Activated T-helper 17 cell treated with anti-CD3 and anti-CD28 coated beads, Interleukin-2, amount 50 U/mL, for 72 hours (primary cell): ENCODE measurements around the gene ATP2A1. TPM values are rescaled to one million over a fixed set of nuclear protein-coding genes. Genes with fewer than 3 reads are reported as not detected.
"Not testable (repeated sequence)": the region's sequence is repeated elsewhere in the genome, so short reads cannot be mapped to it uniquely, and the experiment has no call there.

Experiments
- ATAC-seq: fragments of 150-1000 bp; cut with Tn5 transposase; replicated peaks from 2 replicates; pipeline ENCODE4 v1.10.0; 2021; ENCODE audit warnings: mild to moderate bottlenecking, moderate library complexity
- H3K27ac Mint-ChIP-seq: one replicate; pipeline ENCODE4 v1.8.0; 2022; ENCODE audit warnings: mixed read lengths
- H3K27me3 Mint-ChIP-seq: one replicate; pipeline ENCODE4 v1.8.0; 2022; ENCODE audit warnings: mixed read lengths
- H3K36me3 Mint-ChIP-seq: one replicate; pipeline ENCODE4 v1.8.0; 2022; ENCODE audit warnings: low read depth, mild to moderate bottlenecking, mixed read lengths
- H3K4me1 Mint-ChIP-seq: one replicate; pipeline ENCODE4 v1.8.0; 2022; ENCODE audit warnings: mixed read lengths
- H3K4me3 Mint-ChIP-seq: one replicate; pipeline ENCODE4 v1.8.0; 2022; ENCODE audit warnings: mild to moderate bottlenecking, mixed read lengths
- H3K9me3 Mint-ChIP-seq: one replicate; pipeline ENCODE4 v1.8.0; 2022; ENCODE audit warnings: mixed read lengths
- total RNA-seq, 2 donors: library from RNA; stranded (reverse); gene quantifications; one replicate each; pipeline ENCODE4 v1.2.3, GENCODE V29; 2022

ATP2A1 gene
- total RNA-seq, 2 donors from 2014 or later = 2.2 to 3.1 TPM

DNA sequence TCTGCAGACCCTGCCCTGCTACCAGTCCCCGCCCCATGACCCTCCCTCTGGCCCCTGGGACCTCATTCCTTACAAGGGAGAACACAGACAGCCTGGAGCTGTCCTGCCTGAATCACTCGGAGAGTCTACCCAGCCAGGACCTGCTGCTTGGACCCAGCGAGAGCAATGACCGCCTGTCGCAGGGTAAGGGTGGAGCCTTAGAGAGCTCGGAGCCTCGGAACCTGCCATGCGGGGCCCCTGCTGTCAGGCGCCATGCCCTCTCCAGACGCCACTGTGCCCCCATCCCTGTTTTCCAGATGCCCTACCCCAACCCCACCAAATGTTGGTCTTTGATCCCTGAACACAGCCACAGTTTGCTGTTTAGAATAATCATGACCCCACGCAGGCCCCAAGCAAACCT is 9.1 kb upstream of the ATP2A1 start:
- no peak for ATAC-seq

DNA sequence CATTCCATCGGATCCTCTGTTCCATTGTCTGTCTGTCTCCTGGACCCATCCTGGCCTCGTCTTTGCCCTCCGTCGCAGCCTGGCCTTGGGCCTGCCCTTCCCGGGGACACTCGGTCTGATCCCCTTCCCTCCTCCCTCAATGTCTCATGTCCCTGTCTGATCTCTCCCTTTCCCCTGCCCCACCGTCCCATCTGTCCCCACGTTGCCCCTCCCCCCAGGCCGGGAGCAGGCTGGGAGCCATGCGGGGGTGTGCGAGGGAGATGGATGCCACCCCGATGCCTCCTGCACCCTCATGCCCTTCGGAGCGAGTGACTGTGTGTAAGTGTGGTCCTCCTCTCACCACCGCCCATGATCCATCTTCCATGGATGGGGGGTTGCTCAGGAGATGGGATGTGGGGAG is 5.3 kb upstream of the ATP2A1 start:
- Mint-ChIP-seq H3K4me1 (peaks cover 4% of the 10 kb centered on the region), H3K27me3 (no peaks in the 10 kb centered on the region), H3K27ac (no peak overlapping the region), H3K36me3 (peaks cover 44% of the 10 kb centered on the region), H3K9me3 (no peaks in the 10 kb centered on the region), H3K4me3 (no peak overlapping the region)
- ATAC-seq = no peak

More for the DNA sequence above, 9.1 kb upstream of the ATP2A1 start:
- H3K9me3 Mint-ChIP-seq = no peaks in the 10 kb centered on the region
- no peak overlapping the region for H3K27ac Mint-ChIP-seq
- H3K27me3 Mint-ChIP-seq = no peaks in the 10 kb centered on the region
- H3K4me1 Mint-ChIP-seq = peaks cover 9% of the 10 kb centered on the region
- no peak overlapping the region for H3K4me3 Mint-ChIP-seq
- H3K36me3 Mint-ChIP-seq = peaks cover 65% of the 10 kb centered on the region

DNA sequence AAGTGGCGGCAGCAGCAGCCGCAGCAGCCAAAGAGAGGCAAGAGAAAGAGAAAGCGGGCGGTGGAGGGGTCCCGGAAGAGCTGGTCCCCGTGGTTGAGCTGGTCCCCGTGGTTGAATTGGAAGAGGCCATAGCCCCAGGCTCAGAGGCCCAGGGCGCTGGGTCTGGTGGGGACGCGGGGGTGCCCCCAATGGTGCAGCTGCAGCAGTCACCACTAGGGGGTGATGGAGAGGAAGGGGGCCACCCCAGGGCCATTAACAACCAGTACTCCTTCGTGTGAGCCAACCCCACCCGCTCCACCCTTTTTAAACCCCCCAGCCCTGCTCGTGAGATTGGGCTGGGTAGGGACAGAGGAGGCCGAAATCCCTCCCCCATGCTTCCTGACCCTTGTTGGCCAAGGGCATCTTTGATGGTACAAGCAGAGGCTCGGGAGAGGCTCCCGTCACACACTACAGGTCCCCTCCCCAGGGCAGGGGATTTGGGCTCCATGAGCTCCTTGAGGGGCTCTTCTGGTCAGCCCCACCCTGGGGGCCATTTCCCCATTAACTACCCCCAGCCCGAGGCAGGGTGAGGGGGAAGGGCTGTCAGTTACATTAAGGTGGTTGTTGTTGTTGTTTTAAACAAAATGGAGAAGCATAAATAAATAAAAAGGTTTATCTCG is 4.6 kb upstream of the ATP2A1 start:
- no peaks in the 10 kb centered on the region for H3K9me3 Mint-ChIP-seq
- H3K4me3 Mint-ChIP-seq = no peak overlapping the region
- H3K27me3 Mint-ChIP-seq = no peaks in the 10 kb centered on the region
- peaks cover 4% of the 10 kb centered on the region for H3K4me1 Mint-ChIP-seq
- no peak overlapping the region for H3K27ac Mint-ChIP-seq
- ATAC-seq = peak; percentile 75
- H3K36me3 Mint-ChIP-seq = peaks cover 41% of the 10 kb centered on the region

DNA sequence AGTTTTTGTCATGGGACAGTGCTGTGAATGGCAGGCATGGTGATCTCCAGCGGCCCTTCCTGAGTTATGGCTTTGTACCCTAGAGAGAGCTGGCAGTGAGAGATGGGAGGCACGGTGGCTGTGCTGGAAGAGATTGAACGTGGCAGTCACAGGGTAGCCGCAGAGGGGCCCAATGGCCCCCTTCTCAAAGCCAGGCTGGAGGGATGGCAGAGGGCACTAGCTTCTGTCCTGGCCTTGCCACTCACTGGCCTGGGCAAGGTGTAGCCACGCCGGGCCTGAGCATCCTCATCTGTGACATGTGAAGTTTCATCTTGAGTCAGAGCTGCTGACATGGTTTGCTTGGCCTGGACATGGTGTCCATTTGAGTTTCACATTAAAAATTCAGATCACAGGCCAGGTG is 3.9 kb upstream of the ATP2A1 start:
- ATAC-seq = no peak
- peaks cover 4% of the 10 kb centered on the region for H3K4me1 Mint-ChIP-seq
- H3K9me3 Mint-ChIP-seq = no peaks in the 10 kb centered on the region
- H3K36me3 Mint-ChIP-seq = peaks cover 33% of the 10 kb centered on the region
- H3K27me3 Mint-ChIP-seq = no peaks in the 10 kb centered on the region
- no peak overlapping the region for H3K27ac Mint-ChIP-seq
- no peak overlapping the region for H3K4me3 Mint-ChIP-seq

DNA sequence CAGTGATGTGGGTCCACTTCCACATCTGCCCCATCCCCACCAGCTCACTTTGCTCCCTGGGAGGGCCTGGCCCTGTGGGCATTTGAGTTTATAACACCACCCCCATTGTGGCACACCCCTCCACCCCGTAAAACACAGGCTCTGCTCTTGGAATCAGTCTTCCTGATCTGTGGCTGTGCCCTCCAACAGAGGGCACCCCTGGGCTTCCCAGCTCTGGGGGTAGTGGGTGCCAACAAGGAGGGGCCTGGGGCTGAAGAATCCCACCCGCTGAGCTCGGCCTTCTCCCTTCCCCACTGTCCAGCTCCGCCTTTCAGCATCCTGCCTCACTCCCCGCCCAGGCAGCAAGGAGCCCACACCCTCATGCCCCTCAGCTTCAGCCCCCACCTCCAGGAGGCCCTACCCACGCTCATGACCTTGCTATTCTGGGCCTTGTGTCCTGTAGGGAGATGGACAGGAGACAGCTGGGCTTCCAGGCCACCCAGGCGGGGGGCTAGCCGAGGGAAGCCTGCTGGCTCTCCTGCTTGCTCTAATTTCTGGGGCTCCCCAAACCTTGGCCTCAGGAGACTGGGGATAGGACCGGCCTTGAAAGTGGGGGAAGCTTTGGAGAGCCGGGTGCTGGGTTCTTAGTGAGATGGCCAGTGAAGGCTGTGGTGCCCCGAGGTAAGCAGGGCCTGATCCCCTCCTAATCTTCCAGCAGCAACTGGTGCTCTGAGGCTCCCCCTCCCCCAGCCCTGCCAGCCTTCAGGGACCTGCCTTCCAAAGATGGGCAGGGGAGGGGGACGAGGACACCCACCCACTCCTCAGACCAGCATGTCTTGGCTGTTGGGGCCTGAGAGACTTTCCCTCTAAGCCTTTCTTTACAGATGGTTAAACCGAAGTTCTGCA is 2.9 kb upstream of the ATP2A1 start:
- Mint-ChIP-seq H3K4me3 (no peak overlapping the region), H3K27me3 (no peaks in the 10 kb centered on the region), H3K9me3 (no peaks in the 10 kb centered on the region), H3K4me1 (peaks cover under 1% of the 10 kb centered on the region), H3K36me3 (peaks cover 24% of the 10 kb centered on the region), H3K27ac (no peak overlapping the region)
- ATAC-seq = no peak

DNA sequence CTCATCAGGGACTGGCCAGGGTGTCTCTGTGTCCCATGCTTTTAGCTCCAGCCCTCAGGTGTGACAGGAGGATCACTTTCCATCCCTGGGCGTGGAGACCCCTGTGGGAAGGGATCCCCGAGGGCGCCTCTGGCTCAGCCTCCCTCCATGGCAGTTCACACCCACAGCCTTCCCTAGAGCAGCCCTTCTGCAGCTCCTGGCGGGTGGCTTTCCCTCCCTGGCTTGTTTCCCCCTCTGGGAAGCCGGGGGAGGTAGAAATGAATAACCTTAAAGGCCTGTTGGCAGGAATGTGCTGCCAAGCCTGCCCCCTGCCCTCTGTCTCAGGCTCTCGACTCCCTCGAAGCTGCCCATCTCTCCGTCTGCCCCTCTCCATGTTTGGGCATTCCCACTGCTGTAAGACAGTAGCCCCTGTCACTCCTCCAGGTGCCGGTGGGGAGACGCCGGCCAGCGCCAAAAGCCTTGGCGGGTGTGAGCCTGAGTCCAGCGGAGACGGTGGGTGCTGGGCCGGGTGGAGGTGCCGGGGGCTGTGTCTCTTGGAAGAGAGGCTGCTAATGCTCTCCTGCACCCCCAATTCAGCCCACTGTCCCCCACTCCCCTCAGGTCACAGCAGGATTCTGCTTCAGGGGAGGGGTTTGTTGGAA is 2.1 kb upstream of the ATP2A1 start:
- peaks cover 4% of the 10 kb centered on the region for H3K27me3 Mint-ChIP-seq
- H3K9me3 Mint-ChIP-seq = no peaks in the 10 kb centered on the region
- no peak overlapping the region for H3K27ac Mint-ChIP-seq
- peaks cover 16% of the 10 kb centered on the region for H3K36me3 Mint-ChIP-seq
- no peaks in the 10 kb centered on the region for H3K4me1 Mint-ChIP-seq
- no peak for ATAC-seq
- no peak overlapping the region for H3K4me3 Mint-ChIP-seq

DNA sequence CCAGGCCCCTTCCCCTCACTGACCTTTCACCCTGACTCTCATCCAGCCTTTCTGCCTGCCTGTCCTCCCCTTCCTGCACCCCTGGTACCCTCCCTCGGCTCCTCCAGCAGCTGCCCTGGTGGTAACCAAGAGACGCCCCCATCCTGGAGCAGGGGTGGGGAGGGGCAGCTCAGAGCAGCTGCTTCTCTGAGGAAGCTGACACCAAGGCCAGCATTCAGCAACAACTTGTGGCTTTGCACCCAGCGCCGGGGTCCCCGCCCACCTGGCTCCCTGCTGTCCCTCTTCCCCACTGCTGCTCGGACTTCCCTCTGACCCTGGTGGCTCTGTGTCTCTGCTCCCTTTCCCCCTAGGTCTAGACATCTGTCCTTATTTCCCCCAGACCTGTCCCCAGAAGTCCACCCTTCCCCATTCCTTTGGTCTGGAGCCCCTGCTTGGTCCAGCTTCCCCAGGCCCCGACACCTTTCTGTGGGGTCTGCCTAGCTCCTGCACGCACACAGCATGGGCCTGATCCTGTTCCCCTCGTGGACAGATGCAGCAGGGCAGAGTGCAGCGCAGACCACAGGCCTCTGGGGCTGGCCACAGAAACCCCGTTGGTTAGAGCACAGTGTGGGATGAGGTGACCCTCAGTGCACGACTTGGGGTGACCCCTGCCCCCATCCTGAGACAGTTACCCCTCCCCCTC is 1.2 kb upstream of the ATP2A1 start:
- Mint-ChIP-seq H3K4me3 (no peak overlapping the region), H3K27ac (no peak overlapping the region), H3K36me3 (peaks cover 14% of the 10 kb centered on the region), H3K4me1 (no peaks in the 10 kb centered on the region), H3K27me3 (peaks cover 6% of the 10 kb centered on the region), H3K9me3 (no peaks in the 10 kb centered on the region)
- ATAC-seq = no peak

DNA sequence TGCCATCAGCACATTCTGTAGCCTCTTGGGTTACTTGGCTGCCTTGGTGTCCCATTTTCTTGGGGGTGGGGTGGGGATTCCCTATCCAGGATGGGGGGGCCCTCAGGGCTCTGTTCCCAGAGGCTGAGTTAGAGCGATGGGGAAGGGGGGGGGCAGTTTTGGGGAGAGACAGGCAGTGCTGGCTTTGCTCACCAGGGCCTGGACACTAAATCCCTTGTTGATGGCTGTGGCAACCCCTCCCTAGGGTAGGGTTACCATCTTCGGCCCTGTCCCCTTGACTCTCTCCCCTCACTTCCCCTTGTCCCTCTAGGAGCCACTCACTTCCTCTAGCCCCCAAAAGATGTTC is 660 bp upstream of the ATP2A1 start:
- peaks cover 6% of the 10 kb centered on the region for H3K27me3 Mint-ChIP-seq
- H3K4me3 Mint-ChIP-seq = no peak overlapping the region
- no peak overlapping the region for H3K27ac Mint-ChIP-seq

DNA sequence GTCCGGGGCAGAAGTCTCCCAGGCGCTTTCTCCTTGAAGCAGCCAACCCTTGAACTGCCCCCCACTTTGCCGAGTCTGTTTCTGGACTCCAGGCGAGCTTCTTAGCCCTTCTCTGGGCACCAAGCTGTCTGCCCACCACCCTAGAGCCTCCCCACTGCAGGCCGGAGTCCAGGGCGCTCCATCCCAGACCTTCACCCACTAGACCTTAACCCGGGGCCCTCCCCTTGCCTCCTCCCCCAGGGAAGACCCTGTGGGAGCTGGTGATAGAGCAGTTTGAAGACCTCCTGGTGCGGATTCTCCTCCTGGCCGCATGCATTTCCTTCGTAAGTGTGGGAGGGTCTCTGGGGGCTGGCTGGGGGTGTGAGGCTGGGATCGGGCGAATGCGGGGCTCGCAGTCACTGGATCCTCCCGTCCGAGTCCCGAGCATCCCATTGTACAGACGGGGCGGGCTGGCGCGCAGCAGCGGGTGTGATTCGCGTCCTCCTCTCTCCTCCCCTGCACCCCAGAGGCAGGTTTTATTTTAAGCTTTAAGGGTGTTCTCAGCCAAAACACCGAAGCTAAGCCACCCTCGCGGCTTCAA is 1.1 kb downstream of the ATP2A1 start:
- Mint-ChIP-seq H3K9me3 (no peaks in the 10 kb centered on the region), H3K27ac (peak overlapping the region; percentile 33), H3K4me3 (peak overlapping the region; percentile 83), H3K4me1 (no peaks in the 10 kb centered on the region), H3K36me3 (no peaks in the 10 kb centered on the region), H3K27me3 (peaks cover 11% of the 10 kb centered on the region)
- ATAC-seq = peak; percentile 61

More for the DNA sequence above, 660 bp upstream of the ATP2A1 start:
- H3K4me1 Mint-ChIP-seq = no peaks in the 10 kb centered on the region
- H3K36me3 Mint-ChIP-seq = peaks cover 11% of the 10 kb centered on the region
- H3K9me3 Mint-ChIP-seq = no peaks in the 10 kb centered on the region
- ATAC-seq = no peak

DNA sequence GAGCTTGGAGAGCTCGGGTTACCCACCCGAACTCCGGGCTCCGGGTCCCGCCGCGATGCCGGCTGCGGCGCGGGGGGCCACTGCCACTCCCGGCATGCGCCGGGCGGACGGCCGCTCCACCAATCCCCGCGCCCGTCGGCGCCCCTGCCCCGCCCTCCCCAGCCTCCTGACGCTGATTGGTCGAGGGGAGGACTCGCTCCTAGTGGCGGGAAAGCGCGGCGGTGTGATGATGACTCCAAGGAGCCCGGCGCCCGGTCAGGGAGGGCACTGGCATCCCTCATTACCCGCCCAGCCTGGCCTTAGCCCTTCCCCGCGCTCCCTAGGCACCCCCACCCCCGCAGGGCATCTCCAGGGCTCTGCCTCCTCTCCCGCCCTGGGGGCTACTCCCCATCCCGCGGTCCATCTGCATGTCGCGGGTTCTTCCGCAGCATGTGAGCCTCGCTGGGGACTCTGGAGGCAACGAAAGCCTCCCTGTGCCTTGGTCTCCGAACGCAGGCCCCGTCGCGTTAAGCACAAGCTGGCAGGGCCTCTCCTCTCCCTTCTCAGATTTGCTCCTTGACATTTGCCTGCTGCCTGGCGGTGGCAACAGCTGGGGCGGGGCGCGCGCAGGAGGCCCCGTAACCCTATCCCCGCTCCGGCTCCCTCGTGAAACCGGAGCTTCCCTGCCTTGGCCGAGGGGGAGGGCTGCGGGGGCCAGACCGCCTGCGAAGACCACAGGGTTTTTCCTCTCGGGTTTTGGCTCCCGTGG is 1.7 kb downstream of the ATP2A1 start:
- H3K9me3 Mint-ChIP-seq = no peaks in the 10 kb centered on the region
- no peaks in the 10 kb centered on the region for H3K36me3 Mint-ChIP-seq
- peak overlapping the region; percentile 83 for H3K4me3 Mint-ChIP-seq
- H3K27me3 Mint-ChIP-seq = peaks cover 11% of the 10 kb centered on the region
- H3K4me1 Mint-ChIP-seq = no peaks in the 10 kb centered on the region
- ATAC-seq = peak; percentile 99
- H3K27ac Mint-ChIP-seq = no peak overlapping the region

DNA sequence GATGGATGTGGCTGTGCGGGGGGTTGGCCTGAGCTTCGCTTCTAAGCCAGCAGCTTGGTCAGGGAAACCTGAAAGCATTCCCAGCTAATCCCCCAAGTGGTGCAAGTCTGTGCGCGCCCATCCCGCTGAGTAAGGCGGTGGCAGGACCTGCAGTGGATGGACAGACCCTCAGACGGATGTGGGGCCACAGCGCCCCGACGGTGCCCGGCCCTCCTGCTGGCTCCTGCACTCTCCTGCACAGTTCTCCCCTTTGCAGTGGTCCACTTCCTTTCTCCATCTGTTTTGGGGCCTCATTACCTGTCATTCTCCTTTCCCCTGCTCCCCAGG is 2.3 kb downstream of the ATP2A1 start:
- Mint-ChIP-seq H3K27me3 (peaks cover 11% of the 10 kb centered on the region), H3K36me3 (no peaks in the 10 kb centered on the region), H3K27ac (no peak overlapping the region), H3K4me1 (no peaks in the 10 kb centered on the region), H3K9me3 (no peaks in the 10 kb centered on the region), H3K4me3 (peak overlapping the region; percentile 83)
- ATAC-seq = no peak

DNA sequence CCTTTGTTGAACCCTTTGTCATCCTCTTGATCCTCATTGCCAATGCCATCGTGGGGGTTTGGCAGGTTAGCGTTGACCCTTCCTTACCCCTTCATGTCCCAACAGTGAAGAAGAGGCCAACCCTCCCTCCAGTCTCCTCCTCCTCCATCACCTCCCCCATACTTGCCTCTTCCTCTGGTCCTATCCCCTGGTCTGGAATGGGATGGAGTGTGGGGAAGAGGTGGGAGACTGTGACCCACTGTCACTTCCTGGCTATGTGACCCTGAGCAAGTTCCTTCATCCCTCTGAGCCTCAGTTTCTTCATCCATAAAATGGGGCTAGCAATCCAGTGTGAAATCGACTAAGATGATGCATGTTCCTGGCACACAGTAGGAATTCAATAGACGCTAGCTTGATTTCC is 2.7 kb downstream of the ATP2A1 start:
- Mint-ChIP-seq H3K27me3 (peaks cover 11% of the 10 kb centered on the region), H3K9me3 (no peaks in the 10 kb centered on the region), H3K36me3 (no peaks in the 10 kb centered on the region), H3K4me3 (peak overlapping the region; percentile 83), H3K4me1 (no peaks in the 10 kb centered on the region), H3K27ac (no peak overlapping the region)
- no peak for ATAC-seq

DNA sequence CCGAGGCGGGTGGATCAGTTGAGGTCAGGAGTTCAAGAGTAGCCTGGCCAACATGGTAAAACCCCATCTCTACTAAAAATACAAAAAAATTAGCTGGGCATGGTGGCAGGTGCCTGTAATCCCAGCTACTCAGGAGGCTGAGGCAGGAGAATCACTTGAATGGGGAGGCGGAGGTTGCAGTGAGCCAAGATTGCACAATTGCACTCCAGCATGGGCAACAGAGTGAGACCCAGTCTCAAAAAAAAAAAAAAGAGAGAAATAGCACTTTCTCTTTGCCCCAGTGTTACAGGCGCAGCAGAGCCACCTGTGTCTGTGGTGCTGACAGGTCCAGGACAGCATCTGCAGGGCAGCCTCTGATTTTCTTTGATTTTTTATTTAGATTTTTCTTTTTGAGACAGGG is 3.3 kb downstream of the ATP2A1 start:
- not testable (repeated sequence) for H3K36me3 Mint-ChIP-seq, H3K27ac Mint-ChIP-seq, ATAC-seq, H3K9me3 Mint-ChIP-seq, H3K4me1 Mint-ChIP-seq
- H3K27me3 Mint-ChIP-seq = peaks cover 11% of the 10 kb centered on the region
- peak overlapping the region; percentile 83 for H3K4me3 Mint-ChIP-seq
